ENCODE data around the gene PTPN12. TPM values are rescaled to one million over a fixed set of nuclear protein-coding genes. Genes with fewer than 3 reads are reported as not detected.

PTPN12 gene
- total and polyA plus RNA-seq, 4 donors, result 75.9 to 338 (median 85.8) TPM

- ATAC-seq (ENCODE audit: insufficient read depth, low FRiP score), result no peak
- no peak for TF ChIP-seq CTCF (IDR thresholded peaks at IDR 0.05; ENCODE audit: control extremely low read depth, extremely low read depth)
- Histone ChIP-seq H3K27me3 (ENCODE audit: control insufficient read depth in 3 of 3, insufficient read depth in 3 of 3, low read length in 2 of 3) (no peaks in the 10 kb centered on the region), H3K4me1 (ENCODE audit: control insufficient read depth in 5 of 5, insufficient read depth in 5 of 5, low read length in 5 of 5) (no peaks in the 10 kb centered on the region), H3K9me3 (ENCODE audit: control insufficient read depth in 4 of 4, insufficient read depth in 3 of 4, low read length in 3 of 4) (no peaks in the 10 kb centered on the region), H3K36me3 (ENCODE audit: control insufficient read depth in 4 of 4, insufficient read depth in 4 of 4, low read length in 4 of 4) (peaks cover 0 to 6% (median 2%) of the 10 kb centered on the region in 4 donors), H3K9ac (ENCODE audit: insufficient read depth in 1 of 2, low read length in 2 of 2) (no peak overlapping the region), H3K27ac (ENCODE audit: low read depth in 1 of 2, low read length in 1 of 2) (no peak overlapping the region), H3K4me3 (no peak overlapping the region)
- DNase-seq, result no peak
- 95% methylated on average over 6 of the region's 6 CpGs for WGBS, 2 donors
Observed at GRCh38 chr7:77667459-77668086, 130.5 kb downstream of the PTPN12 start.

- no peak overlapping the region for H3K27ac ChIP-seq (ENCODE audit: low read depth in 1 of 2, low read length in 1 of 2)
- H3K27me3 ChIP-seq (ENCODE audit: control insufficient read depth in 3 of 3, insufficient read depth in 3 of 3, low read length in 2 of 3), result no peaks in the 10 kb centered on the region
- H3K4me3 ChIP-seq, result no peak overlapping the region
- no peak for TF ChIP-seq CTCF (IDR thresholded peaks at IDR 0.05; ENCODE audit: control extremely low read depth, extremely low read depth)
- peak; percentile 83 for ATAC-seq (ENCODE audit: insufficient read depth, low FRiP score)
- 69 to 71% methylated on average over 5 of the region's 5 CpGs for WGBS, 2 donors
- H3K9ac ChIP-seq (ENCODE audit: insufficient read depth in 1 of 2, low read length in 2 of 2), result no peak overlapping the region
- no peaks in the 10 kb centered on the region for H3K36me3 ChIP-seq (ENCODE audit: control insufficient read depth in 4 of 4, insufficient read depth in 4 of 4, low read length in 4 of 4)
- no peak for DNase-seq
- peaks cover 0 to 2% (median 0%) of the 10 kb centered on the region in 5 donors for H3K4me1 ChIP-seq (ENCODE audit: control insufficient read depth in 5 of 5, insufficient read depth in 5 of 5, low read length in 5 of 5)
- no peaks in the 10 kb centered on the region for H3K9me3 ChIP-seq (ENCODE audit: control insufficient read depth in 4 of 4, insufficient read depth in 3 of 4, low read length in 3 of 4)
Observed at GRCh38 chr7:77674878-77675277, 137.8 kb downstream of the PTPN12 start.

- TF ChIP-seq CTCF (IDR thresholded peaks at IDR 0.05; ENCODE audit: control extremely low read depth, extremely low read depth), result no peak
- ATAC-seq (ENCODE audit: insufficient read depth, low FRiP score) (no peak), DNase-seq (peak in 2 of 3 donors; percentile 24 to 68)
- peaks cover 0 to 9% (median 3%) of the 10 kb centered on the region in 4 donors for H3K36me3 ChIP-seq (ENCODE audit: control insufficient read depth in 4 of 4, insufficient read depth in 4 of 4, low read length in 4 of 4)
- H3K9ac ChIP-seq (ENCODE audit: insufficient read depth in 1 of 2, low read length in 2 of 2), result no peak overlapping the region
- peaks cover 0 to 5% (median 0%) of the 10 kb centered on the region in 5 donors for H3K4me1 ChIP-seq (ENCODE audit: control insufficient read depth in 5 of 5, insufficient read depth in 5 of 5, low read length in 5 of 5)
- H3K27me3 ChIP-seq (ENCODE audit: control insufficient read depth in 3 of 3, insufficient read depth in 3 of 3, low read length in 2 of 3), result no peaks in the 10 kb centered on the region
- no peak overlapping the region for H3K27ac ChIP-seq (ENCODE audit: low read depth in 1 of 2, low read length in 1 of 2)
- no peak overlapping the region for H3K4me3 ChIP-seq
- H3K9me3 ChIP-seq (ENCODE audit: control insufficient read depth in 4 of 4, insufficient read depth in 3 of 4, low read length in 3 of 4), result no peaks in the 10 kb centered on the region
Observed at GRCh38 chr7:77679608-77680007, 142.5 kb downstream of the PTPN12 start.

- ATAC-seq (ENCODE audit: insufficient read depth, low FRiP score) (no peak), DNase-seq (no peak)
- H3K27ac ChIP-seq (ENCODE audit: low read depth in 1 of 2, low read length in 1 of 2), result no peak overlapping the region
- no peaks in the 10 kb centered on the region for H3K27me3 ChIP-seq (ENCODE audit: control insufficient read depth in 3 of 3, insufficient read depth in 3 of 3, low read length in 2 of 3)
- H3K9ac ChIP-seq (ENCODE audit: insufficient read depth in 1 of 2, low read length in 2 of 2), result no peak overlapping the region
- no peak for TF ChIP-seq CTCF (IDR thresholded peaks at IDR 0.05; ENCODE audit: control extremely low read depth, extremely low read depth)
- H3K4me3 ChIP-seq, result no peak overlapping the region
- H3K9me3 ChIP-seq (ENCODE audit: control insufficient read depth in 4 of 4, insufficient read depth in 3 of 4, low read length in 3 of 4), result no peaks in the 10 kb centered on the region
- 93 to 96% methylated on average over 7 of the region's 7 CpGs for WGBS, 2 donors
- peaks cover 0 to 5% (median 0%) of the 10 kb centered on the region in 5 donors for H3K4me1 ChIP-seq (ENCODE audit: control insufficient read depth in 5 of 5, insufficient read depth in 5 of 5, low read length in 5 of 5)
- peaks cover 0 to 12% (median 3%) of the 10 kb centered on the region in 4 donors for H3K36me3 ChIP-seq (ENCODE audit: control insufficient read depth in 4 of 4, insufficient read depth in 4 of 4, low read length in 4 of 4)
Observed at GRCh38 chr7:77680266-77680665, 143.2 kb downstream of the PTPN12 start.
